HL-60/S4 (cell line): ENCODE measurements around the gene ZCCHC14.
"Not testable (repeated sequence)": the region's sequence is repeated elsewhere in the genome, so short reads cannot be mapped to it uniquely, and the experiment has no call there.

Source experiments
- in situ Hi-C: fragments of 300-500 bp; cut with MboI; formaldehyde crosslinking; loops from 2 replicates; pipeline ENCODE4 v1.14.3; 2022; ENCODE audit warnings: low sequenced_read_pairs

The ZCCHC14 gene

DNA sequence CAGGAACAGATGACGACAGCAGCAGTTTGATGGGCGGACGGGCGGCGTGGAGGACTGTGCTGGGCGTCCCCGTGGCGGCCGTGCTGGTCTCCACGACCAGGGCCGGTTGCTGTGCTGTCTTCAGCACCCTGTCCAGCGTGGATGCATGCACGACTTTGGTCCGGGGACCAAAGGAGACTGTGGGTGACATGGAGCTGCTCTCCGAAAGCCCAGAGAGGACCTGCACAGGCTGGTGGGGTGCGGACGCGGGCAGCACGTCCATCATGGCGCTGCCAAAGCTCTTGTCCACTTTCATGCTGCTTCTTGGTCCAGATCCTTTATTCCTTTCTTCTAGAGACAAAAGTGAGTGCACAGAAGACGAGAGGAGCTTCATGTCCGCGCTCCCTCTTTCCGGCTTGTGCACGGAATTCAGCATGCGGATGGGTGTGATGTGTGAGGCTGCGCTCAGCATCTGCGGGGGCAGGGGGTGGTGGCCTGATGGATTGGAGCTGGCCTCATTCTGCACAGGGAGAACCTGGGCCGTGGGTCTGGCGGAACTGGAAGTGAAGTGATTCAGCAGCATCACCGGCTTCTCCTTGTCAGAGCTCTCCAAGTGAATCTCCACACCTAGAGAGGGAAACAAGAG is 80.3 kb downstream of the ZCCHC14 start:
- in situ Hi-C loops, result loop anchor here (25.0 kb wide), 1 partner anchor 225 kb away; no protein-coding TSS in a partner anchor

GRCh38 chr16:87411375-87412271 is 81.2 kb downstream of the ZCCHC14 start:
- in situ Hi-C loops, result loop anchor here (25.0 kb wide), 1 partner anchor 226 kb away; no protein-coding TSS in a partner anchor

DNA sequence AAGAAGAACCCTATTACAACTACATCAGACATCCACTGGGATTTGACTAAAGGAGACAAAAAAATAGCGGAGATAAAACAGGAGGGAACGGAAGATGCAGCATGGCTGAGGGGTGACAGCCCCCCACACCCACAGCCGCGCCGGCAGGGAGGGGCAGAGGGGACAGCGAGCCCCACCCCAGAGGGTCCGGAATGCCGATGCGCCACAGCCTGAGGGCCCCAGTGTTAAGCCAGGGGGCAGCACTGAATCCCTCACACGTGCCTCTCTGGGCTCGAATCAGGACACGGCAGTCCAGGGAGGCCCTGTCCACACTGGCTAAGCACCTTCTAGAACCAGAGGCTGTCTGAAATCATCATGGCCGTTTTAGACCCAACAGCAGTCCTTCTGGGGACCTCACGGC is 81.9 kb downstream of the ZCCHC14 start:
- in situ Hi-C loops, result loop anchor here (25.0 kb wide), 1 partner anchor 226 kb away; no protein-coding TSS in a partner anchor

DNA sequence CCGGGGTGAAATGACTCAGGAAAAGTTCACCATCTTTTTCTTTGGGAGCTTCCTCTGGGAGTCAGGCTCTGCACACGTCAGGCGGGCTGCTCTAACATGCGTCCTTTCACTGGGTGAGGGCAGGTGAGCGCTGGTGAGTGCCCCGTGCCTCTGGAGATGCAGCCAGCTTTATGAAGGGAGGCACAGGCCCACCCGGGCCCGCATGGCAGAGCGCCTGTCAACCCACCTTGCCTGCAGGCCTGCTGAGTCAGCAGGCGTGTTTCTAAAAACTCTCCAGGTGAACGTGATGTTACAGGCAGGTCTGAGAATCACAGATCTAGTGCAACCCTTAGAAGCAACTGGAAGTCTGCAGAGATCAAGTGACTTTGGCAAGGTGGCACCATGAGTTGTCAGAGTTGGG is 82.3 kb downstream of the ZCCHC14 start:
- in situ Hi-C loops, result loop anchor here (25.0 kb wide), 1 partner anchor 227 kb away; no protein-coding TSS in a partner anchor

- in situ Hi-C loops, result loop anchor here (25.0 kb wide), 1 partner anchor 228 kb away; no protein-coding TSS in a partner anchor
Observed at GRCh38 chr16:87409781-87410180, 83.0 kb downstream of the ZCCHC14 start.

GRCh38 chr16:87409153-87409552 is 83.7 kb downstream of the ZCCHC14 start:
- in situ Hi-C loops, result loop anchor here (25.0 kb wide), 1 partner anchor 228 kb away; no protein-coding TSS in a partner anchor

DNA sequence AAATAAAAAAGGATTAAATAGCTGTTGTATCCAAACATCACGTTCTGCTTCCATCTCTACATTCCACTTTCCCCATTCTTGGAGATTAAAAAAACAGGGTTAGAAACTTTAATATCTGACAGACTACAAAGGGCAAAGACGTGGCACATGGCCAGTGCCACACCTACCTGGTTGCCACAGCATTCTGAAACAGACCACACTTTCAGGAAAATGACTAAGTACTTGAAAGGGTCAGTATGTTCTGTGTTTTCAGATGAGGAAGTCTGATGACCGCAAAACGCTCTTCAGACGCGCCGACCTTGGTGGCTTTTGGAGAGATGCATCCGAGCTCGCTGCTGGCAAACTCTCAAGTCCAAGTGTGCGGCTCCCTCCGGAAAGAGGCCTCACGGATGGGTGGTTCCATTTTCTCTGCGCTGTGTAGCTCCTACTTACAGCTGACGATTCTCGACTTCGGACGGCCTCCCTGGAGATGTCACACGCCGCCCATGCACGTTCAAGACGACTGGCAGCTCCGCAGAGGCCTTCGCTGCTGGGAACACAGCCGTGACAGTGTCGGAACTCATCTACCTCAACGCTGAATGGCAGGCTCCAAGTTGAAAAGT is 85.2 kb downstream of the ZCCHC14 start:
- in situ Hi-C loops, result loop anchor here (25.0 kb wide), 1 partner anchor 230 kb away; no protein-coding TSS in a partner anchor

DNA sequence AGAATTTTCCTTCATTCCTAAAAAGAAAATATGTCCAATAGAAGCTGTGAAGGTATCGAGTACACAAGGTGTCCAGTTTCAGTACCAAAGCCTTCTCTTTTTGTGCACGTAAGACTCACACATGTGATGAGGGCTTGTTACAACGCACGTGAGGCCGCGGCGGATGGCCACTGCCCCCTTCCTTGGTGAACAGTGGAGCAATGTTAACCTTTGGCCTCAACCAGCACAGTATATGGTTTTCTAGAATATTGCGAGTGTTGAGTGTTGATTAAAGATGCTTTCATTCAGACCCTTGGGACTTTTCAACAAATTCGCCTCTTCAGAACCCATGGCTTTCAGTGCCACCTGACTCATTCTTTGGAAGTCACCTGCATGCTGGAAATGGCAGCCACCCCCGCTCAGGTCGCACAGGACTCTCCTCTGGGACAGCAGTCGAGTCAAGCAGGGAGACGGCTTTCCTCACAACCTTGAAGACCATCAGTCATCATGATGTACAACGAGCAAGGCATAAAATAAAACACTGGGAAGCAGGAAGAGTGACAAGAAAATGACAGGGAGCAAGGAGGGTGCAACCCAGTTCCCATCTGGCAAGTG is 86.2 kb downstream of the ZCCHC14 start:
- in situ Hi-C loops, result loop anchor here (25.0 kb wide), 1 partner anchor 231 kb away; no protein-coding TSS in a partner anchor

DNA sequence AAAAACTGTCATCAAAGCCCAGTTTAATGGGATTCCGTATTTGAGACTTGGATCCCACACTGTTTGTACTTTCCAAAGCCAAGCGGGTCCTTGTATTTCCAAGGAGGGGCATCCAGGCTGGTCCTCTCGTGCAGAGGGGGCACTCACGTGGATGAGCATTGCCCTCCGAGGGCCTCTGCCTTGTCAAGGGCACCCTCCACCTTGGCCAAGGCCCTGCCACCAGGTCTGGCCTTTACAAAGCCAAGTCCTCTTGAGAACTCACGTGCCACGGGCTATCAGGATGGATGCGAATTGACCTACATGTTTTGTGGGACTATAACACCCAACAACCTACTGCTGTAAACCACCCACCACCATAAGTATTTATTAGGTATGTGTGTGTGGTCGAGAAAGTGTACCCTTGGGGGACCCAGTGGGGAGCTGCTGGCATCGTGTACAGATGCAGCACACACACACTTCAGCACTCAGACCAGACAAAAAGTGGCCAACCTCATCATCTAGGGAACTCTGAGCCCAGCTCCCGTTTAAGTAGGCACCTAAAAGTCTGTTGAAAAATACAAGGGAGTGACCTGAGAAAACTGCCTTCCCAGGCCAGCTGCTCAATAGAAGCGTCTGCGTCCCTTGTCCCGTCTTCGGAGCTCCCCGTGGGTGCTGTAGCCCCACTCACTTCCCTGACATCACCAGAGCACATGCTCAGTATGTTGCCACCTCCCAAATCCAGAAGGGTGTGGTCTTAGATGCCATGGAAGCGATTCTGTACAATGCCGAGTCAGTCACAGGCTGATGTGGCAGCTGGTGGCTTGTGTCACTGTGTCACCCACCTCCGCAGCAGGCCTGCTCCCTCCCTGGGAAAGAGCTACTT is 87.8 kb downstream of the ZCCHC14 start:
- in situ Hi-C loops, result loop anchor here (25.0 kb wide), 1 partner anchor 232 kb away; no protein-coding TSS in a partner anchor

DNA sequence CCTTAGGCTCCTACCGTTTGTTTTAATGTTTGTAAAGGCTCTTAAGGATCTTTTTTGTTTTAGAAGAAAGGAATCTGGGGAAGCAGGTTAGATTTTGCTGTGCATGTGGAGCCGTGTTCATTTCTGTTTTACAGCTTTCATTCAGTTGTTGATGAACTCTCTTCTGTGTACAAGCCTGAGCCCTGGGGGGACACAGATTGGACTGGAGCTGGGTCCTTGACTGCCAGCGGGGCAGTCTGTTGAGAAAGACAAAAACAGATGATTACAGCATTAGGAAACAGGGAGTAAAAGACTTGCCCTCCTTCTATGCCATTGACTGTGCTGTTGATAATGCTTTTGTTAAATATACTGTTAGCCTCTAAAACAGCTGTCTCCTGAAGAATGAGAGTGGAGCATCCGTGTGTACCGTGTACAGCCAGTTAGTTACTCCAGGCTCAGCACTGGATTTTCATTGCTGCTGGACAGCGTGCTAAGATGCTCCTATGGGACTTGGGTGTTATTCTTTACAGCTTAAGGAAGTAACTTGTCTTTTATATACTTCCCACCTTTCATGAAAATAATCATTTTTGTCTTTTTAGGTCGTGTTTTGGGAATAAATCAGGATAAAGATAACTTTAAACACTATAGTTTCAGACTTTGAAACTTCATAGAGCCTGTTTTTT is 97.5 kb downstream of the ZCCHC14 start:
- in situ Hi-C loops, result no loop called here

GRCh38 chr16:87393680-87394055 is 99.2 kb downstream of the ZCCHC14 start:
- in situ Hi-C loops, result no loop called here

- in situ Hi-C loops, result no loop called here
Observed at GRCh38 chr16:87392821-87393679, 99.8 kb downstream of the ZCCHC14 start.

- in situ Hi-C loops, result no loop called here
Observed at GRCh38 chr16:87391950-87392820, 100.6 kb downstream of the ZCCHC14 start, which contains the start of gene MAP1LC3B. Gene MAP1LC3B, plus strand, starts transcription at chr16:87392336. Its CDS starts 92 bp downstream, at chr16:87392428.

DNA sequence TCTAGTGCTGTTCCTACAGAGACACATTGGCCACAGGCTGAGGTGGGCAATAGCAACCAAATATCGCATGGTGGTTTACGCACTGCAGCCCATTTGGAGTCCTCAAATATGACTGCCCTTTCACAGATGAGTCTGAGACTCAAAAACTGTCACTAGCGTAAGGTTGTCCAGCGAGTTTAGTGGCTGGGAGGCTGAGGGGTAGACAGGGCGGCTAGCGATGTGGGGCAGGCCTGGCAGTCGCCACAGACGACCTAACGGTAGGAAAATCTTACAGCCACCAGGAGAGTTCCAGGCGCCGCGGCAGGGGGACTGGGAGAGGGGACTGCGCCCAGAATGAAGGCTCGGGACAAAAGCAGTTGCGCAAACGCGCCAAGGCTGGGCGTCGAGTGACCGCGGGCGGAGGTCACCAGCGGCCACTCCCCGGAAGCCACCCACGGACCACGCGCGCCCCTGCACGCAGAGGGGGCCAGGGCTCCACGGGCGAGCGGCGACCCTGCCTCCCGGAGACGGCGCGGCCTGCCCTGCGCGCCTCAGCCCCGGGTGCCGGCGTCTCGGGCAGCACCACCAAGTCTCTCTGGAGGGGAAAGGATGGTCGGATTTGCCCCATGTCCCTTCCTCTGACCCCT is 101.4 kb downstream of the ZCCHC14 start:
- in situ Hi-C loops, result no loop called here

- in situ Hi-C loops, result no loop called here
Observed at GRCh38 chr16:87390641-87391323, 102.0 kb downstream of the ZCCHC14 start.

- in situ Hi-C loops, result not testable (repeated sequence)
Observed at GRCh38 chr16:87389914-87390313, 102.9 kb downstream of the ZCCHC14 start.
